ENCODE measurements around the gene PPCDC.

The PPCDC gene

DNA sequence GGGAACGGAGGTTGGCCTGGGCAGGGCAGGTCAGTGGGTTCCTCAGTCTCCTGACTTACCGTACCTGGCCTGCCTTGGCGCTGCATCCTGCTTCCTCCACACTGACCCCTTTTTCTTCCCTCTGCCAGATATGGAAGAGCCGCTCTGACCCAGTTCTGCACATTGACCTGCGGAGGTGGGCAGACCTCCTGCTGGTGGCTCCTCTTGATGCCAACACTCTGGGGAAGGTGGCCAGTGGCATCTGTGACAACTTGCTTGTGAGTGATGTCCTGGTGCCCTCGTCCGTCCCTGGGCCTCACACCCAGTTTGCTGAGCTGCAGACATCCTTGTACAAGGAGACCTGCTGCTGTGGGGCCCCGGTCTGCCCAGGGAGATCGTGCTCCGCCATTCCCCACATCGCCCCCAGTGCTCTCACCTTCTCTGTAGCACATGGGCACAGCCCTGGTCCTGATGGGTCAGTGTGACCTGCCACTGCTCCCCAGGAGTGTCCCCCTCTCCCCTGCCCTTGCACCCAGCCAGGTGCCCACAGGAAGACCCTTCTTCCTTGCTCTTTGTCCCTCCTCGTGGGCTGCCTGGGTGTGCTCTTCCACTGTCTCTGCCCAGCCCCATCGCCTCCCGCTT, 21.0 kb downstream of the PPCDC start:
- DNase-seq (ENCODE audit: low read depth), result no peak

DNA sequence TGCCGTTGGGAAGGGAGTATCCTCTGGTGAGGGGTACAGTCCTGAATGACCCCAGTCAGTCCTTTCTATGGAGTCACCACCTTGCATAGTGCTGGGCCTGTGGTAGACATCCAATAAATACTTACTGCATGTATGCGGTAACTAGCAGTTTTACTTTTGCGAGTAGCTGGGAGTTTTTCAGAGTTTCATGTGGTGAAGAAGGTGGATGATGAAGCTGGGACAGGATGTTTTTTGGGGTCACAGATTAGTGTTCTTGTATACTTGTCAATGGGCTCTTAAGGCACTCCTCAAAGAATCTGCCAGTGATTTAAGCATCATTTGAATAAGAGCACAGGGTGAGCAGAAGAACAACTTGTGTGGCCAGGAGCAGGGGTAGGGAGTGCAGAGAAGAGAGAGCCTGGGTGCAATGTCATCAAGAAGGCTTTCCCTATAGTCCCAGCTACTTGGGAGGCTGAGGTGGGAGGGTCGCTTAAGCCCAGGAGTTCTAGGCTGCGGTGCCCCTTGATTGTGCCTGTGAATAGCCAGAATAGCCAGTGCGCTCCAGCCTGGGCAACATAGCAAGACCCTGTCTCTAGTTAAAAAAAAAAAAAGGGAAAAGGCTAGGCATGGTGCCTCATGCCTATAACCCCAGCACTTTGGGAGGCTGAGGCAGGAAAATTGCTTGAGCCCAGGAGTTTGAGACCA, 22.1 kb downstream of the PPCDC start:
- no peak for DNase-seq (ENCODE audit: low read depth)

DNA sequence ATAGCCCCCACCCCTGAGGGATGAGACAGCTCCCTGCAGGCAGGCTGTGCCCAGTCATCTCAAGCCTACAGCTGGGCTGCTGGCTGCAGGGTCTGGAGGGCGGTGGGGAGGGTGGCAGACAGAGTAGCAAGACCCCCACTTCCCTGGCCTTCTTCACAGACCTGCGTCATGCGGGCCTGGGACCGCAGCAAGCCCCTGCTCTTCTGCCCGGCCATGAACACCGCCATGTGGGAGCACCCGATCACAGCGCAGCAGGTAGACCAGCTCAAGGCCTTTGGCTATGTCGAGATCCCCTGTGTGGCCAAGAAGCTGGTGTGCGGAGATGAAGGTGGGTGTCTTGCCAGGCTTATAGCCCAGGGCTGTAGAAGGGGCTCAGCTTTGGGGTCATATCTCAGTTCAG, 25.0 kb downstream of the PPCDC start:
- DNase-seq (ENCODE audit: low read depth), result no peak

DNA sequence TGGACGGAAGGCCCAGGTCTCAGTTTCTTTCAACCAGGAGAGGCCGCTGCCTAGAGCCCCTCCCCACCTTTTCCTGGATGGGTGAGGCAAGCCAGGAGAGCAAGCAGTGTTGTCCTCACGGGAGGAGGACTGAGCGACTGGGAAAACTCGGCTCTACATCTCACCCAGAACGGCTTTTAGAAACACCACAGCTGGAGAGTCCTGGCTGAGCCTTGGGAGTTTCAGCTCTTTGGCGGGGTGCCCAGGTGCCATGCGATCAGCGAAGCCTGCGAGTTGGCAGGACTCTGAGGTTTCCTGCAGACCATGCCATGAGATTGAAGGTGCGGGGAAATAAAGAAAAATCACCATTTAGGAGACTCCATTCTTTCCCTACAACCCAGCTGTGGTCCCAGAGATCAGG, 26.0 kb downstream of the PPCDC start:
- DNase-seq (ENCODE audit: low read depth), result no peak

DNA sequence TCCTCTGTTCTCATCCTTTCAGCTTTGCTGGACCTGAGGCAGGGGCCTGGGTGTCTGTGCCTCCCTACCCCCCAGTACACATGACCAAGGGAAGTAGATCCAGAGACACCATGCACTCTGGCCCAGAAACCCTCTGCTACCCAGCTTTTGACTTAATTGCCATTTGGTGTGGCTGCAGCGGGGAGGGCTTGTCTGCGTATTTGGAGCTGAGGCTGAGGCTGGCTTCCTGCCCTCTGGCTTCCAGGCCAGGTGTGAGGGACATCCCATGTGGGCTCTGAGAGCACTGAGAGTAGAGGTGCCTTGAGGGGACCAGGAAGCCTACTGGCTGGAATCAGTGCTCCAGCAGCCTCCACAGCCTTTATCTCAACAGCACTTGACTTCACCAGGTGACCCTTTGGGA, 26.9 kb downstream of the PPCDC start:
- DNase-seq (ENCODE audit: low read depth), result no peak

DNA sequence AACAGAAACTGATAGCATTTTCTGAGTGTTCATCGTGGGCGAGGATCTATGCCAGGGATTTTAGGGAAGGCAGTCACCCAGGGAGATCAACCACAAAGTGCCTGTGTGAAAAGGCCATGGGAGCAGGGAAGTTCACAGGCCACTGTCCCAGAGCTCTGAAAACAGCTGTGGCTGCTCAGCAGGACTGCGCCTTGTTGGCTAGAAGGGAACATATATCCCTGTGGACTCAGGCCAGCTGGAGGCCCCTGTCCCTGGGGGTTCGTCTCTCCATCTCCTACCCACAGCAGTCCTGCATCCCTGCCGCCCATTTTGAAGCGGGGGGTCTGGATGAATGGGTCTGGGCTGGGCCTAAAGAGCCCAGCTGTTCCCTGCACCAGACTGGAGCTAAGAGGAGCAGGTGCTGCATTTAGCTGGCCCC, 27.8 kb downstream of the PPCDC start:
- no peak for DNase-seq (ENCODE audit: low read depth)

DNA sequence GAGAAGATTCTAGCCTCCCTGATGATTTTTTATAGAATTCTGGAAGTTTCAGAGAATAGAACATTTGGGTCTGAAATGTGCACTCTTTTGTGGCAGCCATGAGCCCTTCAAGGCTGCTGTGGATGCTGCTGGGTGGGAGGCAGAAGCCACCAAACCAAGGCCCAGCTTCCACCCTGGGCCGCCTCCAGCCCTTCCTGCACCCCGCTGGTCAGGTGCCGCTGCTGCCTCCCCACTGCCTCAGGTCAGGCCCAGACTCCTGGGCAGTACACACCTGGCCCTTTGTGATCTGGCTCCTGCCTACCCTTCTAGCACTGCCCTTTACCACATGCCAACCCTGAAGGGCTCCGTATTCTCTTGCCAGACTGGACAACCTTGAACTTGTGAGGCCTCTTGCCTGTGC, 28.3 kb downstream of the PPCDC start:
- no peak for DNase-seq (ENCODE audit: low read depth)

DNA sequence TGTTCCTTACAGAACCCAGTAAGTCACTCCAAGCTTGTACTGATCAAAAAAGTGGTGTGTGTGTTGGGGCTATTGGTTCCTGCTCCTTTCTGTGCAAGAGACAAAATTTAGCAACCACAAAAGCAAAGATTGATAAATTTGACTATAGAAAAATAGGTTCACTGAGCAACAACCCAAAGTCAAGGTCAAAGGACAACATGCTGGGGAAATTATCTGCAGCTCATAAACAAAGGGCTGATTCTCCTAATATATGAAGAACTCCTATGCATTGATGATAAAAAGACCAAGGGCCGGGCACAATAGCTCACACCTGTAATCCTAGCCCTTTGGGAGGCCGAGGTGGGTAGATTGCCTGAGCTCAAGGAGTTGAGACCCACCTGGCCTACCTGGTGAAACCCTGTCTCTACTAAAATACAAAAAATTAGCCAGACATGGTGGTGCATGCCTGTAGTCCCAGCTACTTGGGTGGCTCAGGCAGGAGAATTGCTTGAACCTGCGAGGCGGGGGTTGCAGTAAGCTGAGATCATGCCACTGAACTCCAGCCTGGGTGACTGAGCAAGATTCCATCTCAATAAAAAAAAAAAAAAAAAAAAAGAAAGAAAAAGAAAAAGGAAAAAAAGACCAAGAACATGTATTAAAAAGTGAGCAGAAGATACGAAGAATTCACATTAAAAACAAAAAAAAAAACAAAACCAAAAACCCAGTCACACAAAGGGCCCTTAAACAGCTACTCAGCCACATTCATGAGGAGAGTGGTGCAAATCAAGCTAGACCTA, 29.8 kb downstream of the PPCDC start:
- DNase-seq (ENCODE audit: low read depth), result no peak

DNA sequence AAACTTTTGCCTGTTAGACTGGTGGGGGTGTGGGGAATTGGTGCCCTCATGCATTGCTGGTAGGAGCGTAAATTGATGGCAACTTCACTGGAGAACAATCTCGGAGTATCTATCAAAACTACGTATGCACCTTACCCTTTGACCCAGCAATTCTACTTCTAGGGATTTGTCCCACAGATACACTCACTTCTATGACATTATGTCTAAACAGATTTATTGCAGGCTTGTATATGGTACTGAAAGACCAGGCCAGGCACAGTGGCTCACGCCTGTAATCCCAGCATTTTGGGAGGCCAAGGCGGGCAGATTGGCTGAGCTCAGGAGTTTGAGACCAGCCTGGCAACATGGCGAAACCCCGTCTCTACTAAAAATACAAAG, 30.3 kb downstream of the PPCDC start:
- DNase-seq (ENCODE audit: low read depth), result no peak

DNA sequence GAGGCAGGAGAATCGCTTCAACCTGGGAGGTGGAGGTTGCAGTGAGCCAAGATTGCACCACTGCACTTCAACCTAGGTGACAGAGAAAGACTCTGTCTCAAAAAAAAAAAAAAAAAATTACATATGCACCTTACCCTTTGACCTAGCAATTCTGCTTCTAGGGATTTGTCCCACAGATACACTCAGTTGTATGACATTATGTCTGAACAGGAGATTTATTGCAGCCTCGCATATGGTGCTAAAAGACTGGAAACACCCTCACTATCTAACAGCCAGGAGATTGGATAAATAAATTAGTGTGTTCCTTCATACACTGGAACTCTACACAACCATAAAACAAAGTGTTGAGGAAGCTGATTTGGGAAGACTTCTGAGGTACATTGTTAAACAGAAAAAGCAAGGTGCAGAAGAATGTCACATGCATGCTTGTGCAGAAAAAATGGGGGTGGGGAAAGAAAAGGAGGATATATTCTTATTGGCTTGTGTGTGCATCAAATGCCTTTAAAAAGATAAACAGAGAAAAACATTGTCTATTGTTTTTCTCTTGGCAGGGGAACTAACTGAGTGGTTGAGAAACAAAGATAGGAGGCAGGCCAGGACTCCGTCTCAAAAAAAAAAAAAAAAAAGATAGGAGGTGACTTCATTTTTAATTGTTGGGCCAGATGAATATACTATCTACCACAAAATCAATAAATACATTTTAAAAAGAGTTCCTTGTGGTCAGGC, 30.9 kb downstream of the PPCDC start:
- no peak for DNase-seq (ENCODE audit: low read depth)

DNA sequence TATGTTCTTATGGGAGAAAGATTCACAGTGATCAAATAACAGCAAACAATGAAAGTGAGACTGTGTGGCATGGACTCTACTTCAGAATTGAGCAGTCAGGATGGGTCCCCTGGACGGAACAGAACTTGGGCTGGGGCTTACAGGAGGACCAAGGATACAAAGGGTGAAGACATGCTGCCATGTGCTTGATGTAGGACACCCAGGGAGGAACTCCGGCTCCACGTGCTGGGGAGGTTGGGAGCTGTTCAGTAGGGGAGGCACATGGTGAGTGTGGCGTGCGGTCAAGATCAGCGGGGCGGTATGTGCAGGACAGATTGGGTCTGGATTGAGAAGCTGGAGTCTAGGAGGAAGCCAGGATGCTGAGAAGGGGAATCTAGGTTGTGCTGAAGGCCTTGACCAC, 32.6 kb downstream of the PPCDC start:
- DNase-seq (ENCODE audit: low read depth), result no peak

DNA sequence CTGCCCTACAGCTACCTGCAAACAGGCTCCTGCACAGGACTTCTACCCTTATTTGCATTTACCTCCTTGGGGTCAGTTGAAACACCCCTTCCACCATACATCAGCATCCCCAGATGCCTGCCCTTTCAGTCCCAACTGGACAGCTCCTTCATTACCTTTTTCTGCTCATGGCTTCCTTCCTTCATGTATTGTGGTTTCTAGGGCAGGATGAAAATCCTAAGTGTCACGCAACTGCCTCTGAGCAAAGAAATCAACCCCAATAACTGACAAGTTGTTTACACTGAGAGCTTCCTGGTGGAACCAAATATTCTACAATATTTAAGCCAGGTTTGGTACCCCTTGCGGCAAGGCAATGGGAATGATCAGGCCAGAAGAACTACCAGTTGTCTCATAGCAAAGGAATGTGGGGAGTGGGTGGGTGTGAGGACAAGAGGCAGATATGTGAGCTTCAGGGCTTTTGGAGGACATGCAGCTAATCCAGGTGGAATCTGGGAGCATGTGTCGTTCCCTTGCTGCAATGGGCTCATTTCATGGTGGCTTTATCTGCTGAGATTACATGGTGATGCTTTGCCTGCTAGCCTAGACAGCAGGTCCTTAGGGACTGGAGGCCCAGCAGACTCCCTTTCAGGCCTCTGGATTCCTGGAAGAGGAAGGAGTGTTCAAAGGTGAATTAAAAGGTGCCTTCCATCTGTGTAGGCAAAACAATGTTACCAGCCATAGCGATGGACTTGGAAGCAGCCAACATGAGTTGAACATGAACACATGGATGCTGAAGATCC, 34.9 kb downstream of the PPCDC start:
- no peak for DNase-seq (ENCODE audit: low read depth)

DNA sequence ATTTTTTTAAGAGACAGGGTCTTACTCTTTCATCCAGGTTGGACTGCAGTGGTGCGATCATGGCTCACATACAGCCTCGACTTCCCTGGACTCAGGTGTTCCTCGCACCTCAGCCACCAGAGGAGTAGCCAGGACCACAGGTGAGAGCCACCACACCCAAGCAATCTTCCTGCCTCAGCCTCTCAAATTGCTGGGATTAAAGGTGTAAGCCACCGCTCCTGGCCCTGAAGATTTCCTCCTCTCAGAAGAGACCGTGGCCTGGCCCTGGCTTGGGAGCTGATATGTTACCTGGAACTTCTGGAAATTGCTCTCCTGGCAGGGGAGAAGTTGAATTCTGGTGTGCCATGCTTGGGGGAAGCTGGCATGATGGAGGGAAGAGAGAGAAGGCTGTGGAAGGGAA, 36.2 kb downstream of the PPCDC start:
- no peak for DNase-seq (ENCODE audit: low read depth)

DNA sequence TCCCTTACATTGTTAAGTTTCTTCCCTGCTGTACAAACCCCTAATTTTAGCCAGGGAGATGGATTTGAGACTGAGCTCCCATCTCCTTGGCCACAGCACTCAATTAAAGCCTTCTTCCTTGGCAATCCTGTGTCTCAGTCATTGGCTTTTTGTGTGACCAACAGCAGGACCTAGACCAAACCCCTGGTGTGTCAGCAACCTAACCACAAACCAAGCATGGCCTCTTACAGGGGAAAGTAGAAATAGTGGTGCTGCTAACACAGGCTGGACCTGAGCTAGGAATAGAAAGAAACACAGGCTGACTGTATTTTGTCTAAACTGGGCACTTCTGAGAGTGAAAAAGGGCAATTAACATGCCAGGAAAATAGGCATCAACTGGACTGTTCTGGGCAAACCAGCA, 37.9 kb downstream of the PPCDC start:
- DNase-seq (ENCODE audit: low read depth), result no peak

DNA sequence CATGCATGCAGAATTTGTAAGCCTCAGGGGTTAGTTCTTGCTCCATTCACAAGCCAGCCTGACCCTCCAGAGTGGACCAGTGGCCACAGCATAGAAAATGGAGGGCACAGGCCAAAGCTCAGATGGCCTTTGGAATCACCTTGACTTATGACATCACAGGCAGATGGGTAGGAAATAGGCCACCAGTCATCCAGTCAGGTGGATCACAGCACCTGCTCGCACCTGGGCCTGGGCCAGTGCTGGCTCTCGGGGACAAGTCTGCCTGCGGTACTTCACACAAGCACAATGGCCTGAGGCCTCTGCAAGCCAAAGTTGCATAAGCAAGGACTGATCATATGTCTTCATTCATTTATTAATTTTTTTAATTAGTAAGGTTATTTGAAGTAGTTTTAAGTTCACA, 39.3 kb downstream of the PPCDC start:
- no peak for DNase-seq (ENCODE audit: low read depth)

DNA sequence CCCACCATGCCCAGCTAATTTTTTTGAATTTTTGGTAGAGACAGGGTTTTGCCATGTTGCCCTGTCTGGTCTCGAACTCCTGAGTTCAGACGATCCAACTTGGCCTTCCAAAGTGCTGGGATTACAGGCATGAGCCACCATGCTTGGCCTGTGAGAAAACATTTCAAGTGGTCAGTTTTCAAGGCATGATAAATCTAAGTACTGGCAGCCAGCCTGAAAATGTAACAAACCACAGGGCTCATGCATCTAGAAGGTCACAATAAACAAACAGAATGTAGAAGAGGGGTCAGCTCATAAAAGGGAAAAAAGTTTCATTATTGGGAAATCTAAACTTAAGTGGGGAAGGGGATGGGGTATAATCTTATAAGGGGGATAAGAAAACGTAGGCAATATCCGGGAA, 39.9 kb downstream of the PPCDC start:
- no peak for DNase-seq (ENCODE audit: low read depth)

DNA sequence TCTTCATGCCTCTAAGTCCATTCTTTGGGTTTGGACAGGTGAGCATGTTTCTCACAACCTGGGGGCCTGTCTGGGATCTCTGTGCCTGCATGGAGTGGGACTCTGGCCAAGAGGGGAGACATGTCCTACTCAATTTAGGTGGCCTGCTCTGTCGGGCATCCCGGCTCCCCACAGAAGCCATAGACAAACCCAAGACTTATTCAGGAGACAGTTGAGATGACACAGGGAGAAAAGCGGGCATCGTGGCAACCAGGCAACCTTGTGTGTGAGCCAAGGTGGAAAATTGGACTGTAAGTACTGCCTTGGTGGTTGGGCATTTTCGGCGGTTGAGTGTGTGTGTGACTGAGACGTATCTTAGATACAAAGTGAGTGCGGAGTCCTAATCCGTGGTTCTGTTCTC, 40.5 kb downstream of the PPCDC start:
- DNase-seq (ENCODE audit: low read depth), result no peak

DNA sequence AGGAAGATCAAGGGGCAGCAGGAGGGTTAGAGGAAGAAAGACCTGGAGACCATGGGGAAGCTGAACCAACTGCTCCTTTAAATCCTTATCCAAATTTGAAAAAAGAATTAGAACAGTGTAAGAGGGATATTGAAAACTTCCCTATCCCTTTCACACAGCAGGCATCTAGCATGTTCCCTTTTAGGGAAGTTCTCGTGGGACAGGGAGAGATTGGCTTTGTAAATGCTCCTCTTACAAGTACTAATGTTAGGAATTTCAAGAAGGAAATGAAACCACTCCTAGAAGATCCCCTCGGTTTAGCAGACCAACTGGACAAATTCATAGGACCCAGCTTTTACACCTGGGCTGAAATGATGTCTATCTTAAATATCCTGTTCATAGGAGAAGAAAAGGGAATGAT, 41.5 kb downstream of the PPCDC start:
- no peak for DNase-seq (ENCODE audit: low read depth)

DNA sequence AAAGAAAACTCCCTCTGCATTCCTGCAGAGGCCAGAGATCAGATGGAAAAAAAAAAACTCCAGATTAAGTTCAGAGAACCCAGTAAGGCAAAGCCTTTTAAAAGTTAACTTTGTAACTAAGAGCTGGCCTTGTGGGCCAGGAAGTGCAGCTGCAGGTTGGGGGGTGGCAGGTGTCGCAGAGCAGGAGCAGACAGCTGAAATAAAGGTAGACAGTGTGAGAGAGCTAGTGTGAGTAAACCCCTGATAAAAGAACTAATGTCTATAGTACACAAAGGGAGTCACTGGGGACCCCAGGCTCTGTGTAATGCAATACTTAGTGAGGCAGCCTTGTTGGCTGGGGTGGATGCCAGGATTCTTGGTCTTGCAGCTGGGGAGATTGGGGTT, 42.1 kb downstream of the PPCDC start:
- no peak for DNase-seq (ENCODE audit: low read depth)

DNA sequence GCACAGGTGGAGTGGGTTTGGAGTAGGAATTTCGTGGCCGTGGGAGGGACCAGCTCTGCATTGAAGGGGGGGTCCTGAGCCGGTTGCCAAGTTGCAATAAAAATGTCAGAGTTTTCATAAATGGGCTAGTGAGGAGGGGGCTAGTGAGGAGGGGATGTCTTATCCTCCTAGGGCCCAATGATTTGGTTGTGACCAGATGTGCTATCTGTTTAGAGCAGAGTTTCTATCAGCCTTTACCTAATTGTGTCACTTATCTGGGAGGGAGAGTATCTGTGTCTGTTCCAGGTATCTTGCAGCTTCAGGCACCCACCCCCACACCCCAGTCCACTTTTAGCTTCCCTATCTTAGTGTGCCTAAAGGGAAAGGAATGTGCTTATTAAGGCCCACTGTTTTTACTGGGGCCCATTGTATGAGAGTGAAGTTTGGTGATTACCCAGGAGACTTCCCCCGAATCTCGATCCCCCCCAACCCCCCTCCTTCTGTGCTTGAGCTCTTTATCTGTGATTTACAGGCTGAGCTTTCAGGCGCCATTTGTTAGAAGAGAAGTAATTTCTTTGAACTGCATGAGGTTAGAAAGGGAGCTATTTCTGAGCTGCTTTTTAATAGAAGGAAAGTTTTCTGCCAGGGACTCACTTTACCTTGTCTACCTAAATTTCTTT, 42.6 kb downstream of the PPCDC start:
- DNase-seq (ENCODE audit: low read depth), result no peak

DNA sequence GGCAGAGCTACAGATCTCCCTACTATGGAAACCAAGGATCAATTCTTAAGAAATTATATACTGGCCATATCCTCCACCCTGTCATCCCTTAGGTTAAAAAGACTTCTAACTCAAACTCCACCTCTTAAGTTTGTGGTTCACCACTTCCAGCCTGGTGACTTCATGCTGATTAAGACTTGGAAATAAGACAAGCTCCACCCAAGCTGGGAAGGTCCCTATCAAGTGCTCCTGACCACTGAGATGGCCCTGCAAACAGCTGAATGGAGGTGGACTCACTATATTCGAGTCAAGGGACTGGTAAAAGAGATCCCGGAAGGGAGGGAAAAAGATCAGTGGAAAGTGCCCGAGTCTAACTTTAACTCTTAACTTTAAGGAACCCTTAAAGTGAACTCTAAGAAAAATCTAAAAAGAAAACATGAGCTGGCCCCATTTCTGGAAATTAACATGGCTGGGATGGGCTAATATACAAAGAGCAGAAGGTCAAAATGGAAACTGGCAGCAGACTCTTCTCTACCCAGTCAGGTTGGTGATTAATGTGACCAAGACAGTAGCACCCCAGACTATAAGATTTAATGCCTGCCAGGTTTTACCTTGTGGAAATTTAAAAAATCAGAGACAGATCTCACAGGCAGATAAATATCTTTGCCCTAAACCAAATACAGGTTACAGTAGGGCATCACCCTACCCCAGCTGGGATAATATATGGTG, 43.9 kb downstream of the PPCDC start:
- DNase-seq (ENCODE audit: low read depth), result no peak

Measured in stimulated activated CD8-positive, alpha-beta memory T cell treated with anti-CD3 and anti-CD28 coated beads, Interleukin-7, amount 100 ng/mL, for 24 hours (primary cell).